GM23248 (cell line): ENCODE data around the gene ZNF19. TPM values are rescaled to one million over a fixed set of nuclear protein-coding genes. Genes with fewer than 3 reads are reported as not detected.

Experiments
- DNase-seq: peaks from one replicate; pipeline ENCODE4 v3.0.0-alpha.2; 2015
- H2AFZ ChIP-seq: fragments of 200-600 bp; sonication (generic); 2 replicates; pipeline ENCODE4 v1.6.1; 2016; ENCODE audit warnings: antibody characterized with exemption
- H3F3A ChIP-seq: fragments of 200-600 bp; sonication (generic); 2 replicates; pipeline ENCODE4 v1.6.1; 2016; ENCODE audit warnings: mild to moderate bottlenecking, antibody characterized with exemption, mixed run types; ENCODE audit not compliant: insufficient read depth
- H3K27ac ChIP-seq: fragments of 200-600 bp; sonication (generic); 2 replicates; pipeline ENCODE4 v1.5.1; 2016; ENCODE audit warnings: mild to moderate bottlenecking
- H3K27me3 ChIP-seq: fragments of 200-600 bp; sonication (generic); replicated peaks from 2 replicates; pipeline ENCODE4 v1.6.1; 2016; ENCODE audit warnings: mild to moderate bottlenecking; ENCODE audit not compliant: insufficient read depth
- H3K36me3 ChIP-seq: fragments of 200-600 bp; sonication (generic); 2 replicates; pipeline ENCODE4 v1.6.1; 2016; ENCODE audit warnings: low read depth, mild to moderate bottlenecking
- H3K4me1 ChIP-seq: fragments of 200-600 bp; sonication (generic); 2 replicates; pipeline ENCODE4 v1.6.1; 2016; ENCODE audit warnings: mild to moderate bottlenecking; ENCODE audit not compliant: insufficient read depth
- H3K4me2 ChIP-seq: fragments of 200-600 bp; sonication (generic); one replicate; pipeline ENCODE4 v1.6.1; 2016; ENCODE audit warnings: mild to moderate bottlenecking; ENCODE audit not compliant: unreplicated experiment
- H3K4me3 ChIP-seq: fragments of 200-600 bp; sonication (generic); 2 replicates; pipeline ENCODE4 v1.5.1; 2016; ENCODE audit warnings: mild to moderate bottlenecking
- H3K79me2 ChIP-seq: fragments of 200-600 bp; sonication (generic); 2 replicates; pipeline ENCODE4 v1.6.1; 2016; ENCODE audit warnings: mild to moderate bottlenecking; ENCODE audit not compliant: insufficient read depth
- H3K9ac ChIP-seq: fragments of 200-600 bp; sonication (generic); 2 replicates; pipeline ENCODE4 v1.6.1; 2016; ENCODE audit warnings: mild to moderate bottlenecking
- H3K9me2 ChIP-seq: fragments of 200-600 bp; sonication (generic); 2 replicates; pipeline ENCODE4 v1.6.1; 2016; ENCODE audit warnings: mixed run types, mild to moderate bottlenecking, moderate library complexity; ENCODE audit not compliant: insufficient read depth
- H3K9me3 ChIP-seq: fragments of 200-600 bp; sonication (generic); one replicate; pipeline ENCODE4 v1.6.1; 2017; ENCODE audit warnings: low read depth
- H4K20me1 ChIP-seq: fragments of 200-600 bp; sonication (generic); 2 replicates; pipeline ENCODE4 v1.6.0; 2016; ENCODE audit not compliant: insufficient read depth
- EZH2 ChIP-seq: fragments of 200-600 bp; sonication (generic); IDR thresholded peaks from 2 replicates; pipeline ENCODE4 v1.6.1; 2018; ENCODE audit warnings: antibody characterized with exemption, mild to moderate bottlenecking; ENCODE audit not compliant: insufficient read depth, poor library complexity, severe bottlenecking
- EZH2phosphoT487 ChIP-seq: fragments of 200-600 bp; sonication (generic); IDR thresholded peaks from 2 replicates; pipeline ENCODE4 v1.6.1; 2018; ENCODE audit warnings: antibody characterized with exemption, moderate library complexity, mild to moderate bottlenecking, low read depth; ENCODE audit not compliant: insufficient read depth
- WGBS, 2 experiments: methylation state at CpG; one replicate each; pipeline ENCODE4 v1.1.6; 2015 to 2017; ENCODE audit warnings: low lambda C conversion rate in 2 of 2, low coverage in 1 of 2; ENCODE audit errors: missing lambda C conversion rate in 2 of 2; 5-methylcytosine and 5-hydroxymethylcytosine counted together
- in situ Hi-C: fragments of 300-500 bp; cut with MboI; formaldehyde crosslinking; loops from 2 replicates; pipeline ENCODE4 v1.15.0; 2020
- polyA plus RNA-seq: library from polyadenylated mRNA; unstranded; fragments of >200 nt; fragmentation: Nextera tagmentation; extraction: Ambion mirVana; gene quantifications from 2 replicates; pipeline ENCODE4 v1.2.1, GENCODE V29; 2016
- total RNA-seq: library from RNA; depleted of rRNA; stranded (reverse); fragments of >200 nt; shearing (Covaris generic); gene quantifications from 2 replicates; pipeline ENCODE4 v1.2.3, GENCODE V29; 2014

Gene ZNF19
- total and polyA plus RNA-seq, 2 experiments from 2014 or later = 1.3 to 1.7 TPM

DNA sequence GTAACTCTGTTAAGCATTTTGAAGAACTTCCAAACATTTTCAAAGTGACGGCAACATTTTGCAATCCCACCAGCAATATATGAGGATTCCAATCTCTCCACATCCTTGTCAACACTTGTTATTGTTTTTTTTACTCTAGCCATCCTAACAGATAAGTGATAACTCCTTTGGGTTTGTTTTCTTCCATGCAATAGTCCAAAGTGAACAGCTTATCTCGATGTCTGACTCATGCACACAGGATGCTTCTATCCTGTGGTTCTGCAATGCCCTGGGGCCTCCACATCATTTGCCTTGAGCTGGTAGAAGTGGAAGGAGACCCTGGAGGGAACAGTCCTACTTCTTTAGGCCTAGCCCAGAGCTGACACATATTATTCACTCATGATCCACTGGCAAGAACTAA lies 60.2 kb downstream of the ZNF19 start:
- peak; percentile 13 for DNase-seq
- no peak overlapping the region for H3K4me3 ChIP-seq
- TF ChIP-seq EZH2phosphoT487 = no peak
- TF ChIP-seq EZH2 = no peak
- 69% methylated on average over 2 of the region's 2 CpGs for WGBS, 2 experiments
- H3K9ac ChIP-seq = no peak overlapping the region
- no peaks in the 10 kb centered on the region for H3K9me3 ChIP-seq
- in situ Hi-C loops = no loop called here
- H3K79me2 ChIP-seq = no peaks in the 10 kb centered on the region
- no peaks in the 10 kb centered on the region for H3K9me2 ChIP-seq
- H3K27me3 ChIP-seq = 0 out of 2 replicates have a peak, but pooled peaks cover 6% of the 10 kb centered on the region
- no peak overlapping the region for H2AFZ ChIP-seq
- no peaks in the 10 kb centered on the region for H4K20me1 ChIP-seq
- H3K36me3 ChIP-seq = no peaks in the 10 kb centered on the region
- no peak overlapping the region for H3K4me2 ChIP-seq
- no peak overlapping the region for H3K27ac ChIP-seq
- no peaks in the 10 kb centered on the region for H3K4me1 ChIP-seq
- peaks cover 18% of the 10 kb centered on the region for H3F3A ChIP-seq

GRCh38 chr16:71428385-71428784 lies 60.7 kb downstream of the ZNF19 start:
- Histone ChIP-seq H3K36me3 (no peaks in the 10 kb centered on the region), H3F3A (peaks cover 18% of the 10 kb centered on the region), H3K4me2 (no peak overlapping the region), H3K27me3 (0 out of 2 replicates have a peak, but pooled peaks cover 6% of the 10 kb centered on the region), H4K20me1 (no peaks in the 10 kb centered on the region), H3K79me2 (no peaks in the 10 kb centered on the region), H3K4me3 (no peak overlapping the region), H3K4me1 (no peaks in the 10 kb centered on the region), H3K9ac (no peak overlapping the region), H3K27ac (no peak overlapping the region), H3K9me3 (no peaks in the 10 kb centered on the region), H3K9me2 (no peaks in the 10 kb centered on the region), H2AFZ (no peak overlapping the region)
- in situ Hi-C loops = no loop called here
- TF ChIP-seq EZH2phosphoT487 = no peak
- TF ChIP-seq EZH2 = no peak
- no peak for DNase-seq

DNA sequence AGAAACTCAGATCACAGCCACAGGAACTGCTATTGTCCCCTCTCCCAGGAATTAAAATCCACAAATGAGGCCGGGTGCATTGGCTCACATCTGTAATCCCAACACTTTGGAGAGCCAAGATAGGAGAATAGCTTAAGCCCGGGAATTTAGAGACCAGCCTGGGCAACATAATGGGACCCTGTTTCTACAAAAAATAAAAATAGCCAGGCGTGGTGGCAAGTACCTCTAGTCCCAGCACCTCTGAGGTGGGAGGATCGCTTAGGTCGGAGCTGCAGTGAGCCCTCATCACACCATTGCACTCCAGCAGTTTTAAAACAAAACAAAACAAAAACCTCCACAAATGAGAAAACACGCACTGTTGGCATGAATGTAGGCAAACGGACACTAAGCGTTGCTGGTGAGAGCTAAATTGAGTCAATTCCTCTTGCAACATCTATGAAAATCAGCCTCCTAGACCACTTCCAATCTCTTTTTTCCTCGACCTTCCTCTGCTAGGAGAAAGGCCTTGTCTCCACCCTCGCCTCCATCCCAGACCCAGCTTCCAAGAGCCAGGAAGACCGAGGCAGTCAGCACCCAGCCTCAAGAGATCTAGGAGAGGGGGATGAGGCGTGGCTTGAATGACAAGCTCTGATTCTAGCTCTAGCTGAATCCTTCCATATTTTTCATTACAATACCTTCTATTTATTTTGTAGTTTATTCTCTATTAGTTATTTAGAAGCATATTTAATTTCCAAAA lies 62.1 kb downstream of the ZNF19 start:
- TF ChIP-seq EZH2phosphoT487 (no peak), EZH2 (no peak)
- Histone ChIP-seq H3K9me3 (no peaks in the 10 kb centered on the region), H3K4me2 (no peak overlapping the region), H3K9me2 (no peaks in the 10 kb centered on the region), H2AFZ (no peak overlapping the region), H3K27ac (no peak overlapping the region), H4K20me1 (no peaks in the 10 kb centered on the region), H3K9ac (no peak overlapping the region), H3K4me1 (no peaks in the 10 kb centered on the region), H3K36me3 (no peaks in the 10 kb centered on the region), H3K79me2 (no peaks in the 10 kb centered on the region), H3F3A (peaks cover 18% of the 10 kb centered on the region), H3K27me3 (no peaks in the 10 kb centered on the region), H3K4me3 (no peak overlapping the region)
- WGBS, 2 experiments = 59 to 60% methylated on average over 12 of the region's 12 CpGs
- no peak for DNase-seq
- in situ Hi-C loops = no loop called here

DNA sequence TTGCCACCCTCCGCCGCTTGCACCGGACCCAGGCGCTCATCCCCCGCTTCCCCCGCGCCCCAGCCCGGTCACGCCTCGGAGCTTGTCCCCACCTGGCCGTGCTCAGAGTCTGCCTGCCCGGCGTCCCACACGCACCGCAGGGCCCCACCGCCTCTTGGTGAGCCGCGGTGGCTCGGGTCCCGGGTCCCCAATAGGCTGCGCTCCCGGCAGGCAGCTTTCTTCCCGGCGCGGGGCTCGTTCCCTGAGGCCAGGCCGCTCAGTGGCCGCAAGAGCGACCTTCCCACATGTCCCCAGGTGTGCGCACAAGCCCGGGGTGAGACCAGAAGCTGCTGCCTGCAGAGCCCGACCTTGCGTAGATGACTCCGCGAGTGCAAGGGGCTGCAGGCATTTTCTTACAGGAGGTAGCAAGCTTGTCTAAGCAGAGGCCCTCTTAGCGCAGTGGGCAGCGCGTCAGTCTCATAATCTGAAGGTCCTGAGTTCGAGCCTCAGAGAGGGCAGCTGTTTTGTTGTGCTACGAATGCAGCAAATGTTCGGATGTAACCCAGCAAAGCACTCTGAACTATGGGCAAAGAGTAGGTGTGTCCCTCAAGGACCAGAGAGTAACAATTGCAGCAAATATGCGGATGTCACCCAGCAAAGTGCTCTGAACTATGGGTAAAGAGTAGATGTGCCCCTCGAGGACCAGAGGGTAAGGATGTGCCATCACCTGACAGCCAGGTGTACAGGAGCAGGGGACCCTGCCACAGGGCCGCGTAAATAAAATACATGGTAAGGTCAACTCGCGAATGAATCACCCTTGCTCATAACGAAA lies 62.9 kb downstream of the ZNF19 start:
- peaks cover 18% of the 10 kb centered on the region for H3F3A ChIP-seq
- no peaks in the 10 kb centered on the region for H3K79me2 ChIP-seq
- H3K27ac ChIP-seq = no peak overlapping the region
- no peaks in the 10 kb centered on the region for H3K9me3 ChIP-seq
- no peaks in the 10 kb centered on the region for H4K20me1 ChIP-seq
- no peak for TF ChIP-seq EZH2
- no peak for TF ChIP-seq EZH2phosphoT487
- peak overlapping the region; percentile 26; the same call in 1 of the 2 replicates for H2AFZ ChIP-seq
- in situ Hi-C loops = no loop called here
- H3K4me1 ChIP-seq = no peaks in the 10 kb centered on the region
- H3K36me3 ChIP-seq = no peaks in the 10 kb centered on the region
- H3K9me2 ChIP-seq = no peaks in the 10 kb centered on the region
- peaks cover 2% of the 10 kb centered on the region; the same call in 1 of the 2 replicates for H3K27me3 ChIP-seq
- H3K4me2 ChIP-seq = peak overlapping the region; percentile 35
- WGBS, 2 experiments = 2 to 4% methylated on average over 48 of the region's 48 CpGs
- no peak overlapping the region for H3K9ac ChIP-seq
- peak; percentile 70 for DNase-seq
- no peak overlapping the region for H3K4me3 ChIP-seq
